GM18505 (cell line): ENCODE measurements around the gene SHLD2.
"Not testable (repeated sequence)": the region's sequence is repeated elsewhere in the genome, so short reads cannot be mapped to it uniquely, and the experiment has no call there.

Source experiments
- ATAC-seq: cut with Tn5 transposase; IDR thresholded peaks from one replicate; pipeline ENCODE4 v1.9.1; 2021; ENCODE audit not compliant: unreplicated experiment

The SHLD2 gene

GRCh38 chr10:87229211-87229610 is 134.2 kb downstream of the SHLD2 start:
- not testable (repeated sequence) for ATAC-seq

GRCh38 chr10:87234854-87235253 is 139.8 kb downstream of the SHLD2 start:
- ATAC-seq: not testable (repeated sequence)

- not testable (repeated sequence) for ATAC-seq
Measured at GRCh38 chr10:87237244-87237643, 142.2 kb downstream of the SHLD2 start.

- ATAC-seq: not testable (repeated sequence)
Measured at GRCh38 chr10:87239346-87239808, 144.4 kb downstream of the SHLD2 start.
